Liver (tissue), 9 donors: ENCODE measurements around the gene CFAP221. TPM values are rescaled to one million over a fixed set of nuclear protein-coding genes. Genes with fewer than 3 reads are reported as not detected.

Experiments
- DNase-seq: peaks from one replicate; pipeline ENCODE4 v3.0.0-alpha.2; 2017; ENCODE audit warnings: low spot score
- H3K27ac ChIP-seq, 2 donors: one replicate each; pipeline ENCODE4 v1.7.0; 2013; ENCODE audit warnings: inconsistent platforms in 2 of 2, low read length in 2 of 2, control low read depth in 1 of 2, low read depth in 1 of 2, mild to moderate bottlenecking in 1 of 2
- H3K27me3 ChIP-seq, 4 donors: one replicate each; pipeline versions ENCODE4 v1.6.1 to v1.7.0; 2013; ENCODE audit warnings: low read length in 3 of 4, inconsistent platforms in 1 of 4, mild to moderate bottlenecking in 1 of 4, moderate library complexity in 1 of 4; ENCODE audit not compliant: control insufficient read depth in 4 of 4, insufficient read depth in 4 of 4
- H3K36me3 ChIP-seq, 4 donors: one replicate each; pipeline versions ENCODE4 v1.6.1 to v1.7.0; 2013; ENCODE audit warnings: low read length in 3 of 4, mild to moderate bottlenecking in 3 of 4, low read depth in 1 of 4, moderate library complexity in 1 of 4; ENCODE audit not compliant: control insufficient read depth in 4 of 4, insufficient read depth in 3 of 4
- H3K4me1 ChIP-seq, 4 donors: one replicate each; pipeline versions ENCODE4 v1.6.1 to v1.7.0; 2013; ENCODE audit warnings: low read length in 3 of 4, mild to moderate bottlenecking in 3 of 4, moderate library complexity in 1 of 4; ENCODE audit not compliant: control insufficient read depth in 4 of 4, insufficient read depth in 4 of 4
- H3K4me3 ChIP-seq, 3 donors: one replicate each; pipeline versions ENCODE4 v1.6.1 to v1.7.0; 2013; ENCODE audit warnings: low read length in 3 of 3, control low read depth in 1 of 3, low read depth in 1 of 3, mild to moderate bottlenecking in 1 of 3
- H3K9ac ChIP-seq, 2 donors: one replicate each; pipeline ENCODE4 v1.7.0; 2013; ENCODE audit warnings: low read length in 2 of 2, mild to moderate bottlenecking in 2 of 2, moderate library complexity in 2 of 2, control low read depth in 1 of 2, low read depth in 1 of 2
- H3K9me3 ChIP-seq, 4 donors: one replicate each; pipeline versions ENCODE4 v1.6.1 to v1.7.0; 2013; ENCODE audit warnings: low read length in 3 of 4; ENCODE audit not compliant: control insufficient read depth in 4 of 4
- ATF3 ChIP-seq: IDR thresholded peaks from 2 replicates; pipeline ENCODE4 v1.6.1; 2016; ENCODE audit warnings: antibody characterized with exemption
- EGR1 ChIP-seq, 2 donors: IDR thresholded peaks; 2 replicates each; pipeline ENCODE4 v1.6.1; 2016 to 2018; ENCODE audit warnings: antibody characterized with exemption in 2 of 2, low read depth in 2 of 2
- FOXA1 ChIP-seq: IDR thresholded peaks from 2 replicates; pipeline ENCODE4 v1.6.1; 2016; ENCODE audit warnings: antibody characterized with exemption
- FOXA2 ChIP-seq: IDR thresholded peaks from 2 replicates; pipeline ENCODE4 v1.6.1; 2016; ENCODE audit warnings: antibody characterized with exemption
- GABPA ChIP-seq, 2 donors: IDR thresholded peaks in 1 of 2; conservative IDR thresholded peaks in 1 of 2; 2 replicates each; pipeline ENCODE4 v1.6.1; 2016; ENCODE audit warnings: antibody characterized with exemption in 2 of 2, mild to moderate bottlenecking in 1 of 2, moderate library complexity in 1 of 2
- HNF4A ChIP-seq, 2 donors: conservative IDR thresholded peaks; 2 replicates each; pipeline ENCODE4 v1.6.1; 2016; ENCODE audit warnings: antibody characterized with exemption in 2 of 2, mild to moderate bottlenecking in 2 of 2
- JUND ChIP-seq, 2 donors: IDR thresholded peaks; 2 replicates each; pipeline ENCODE4 v1.6.1; 2016; ENCODE audit warnings: antibody characterized with exemption in 2 of 2
- NR2F2 ChIP-seq: IDR thresholded peaks from 2 replicates; pipeline ENCODE4 v1.6.1; 2016; ENCODE audit warnings: antibody characterized with exemption
- RAD21 ChIP-seq, 2 donors: IDR thresholded peaks; 2 replicates each; pipeline ENCODE4 v1.6.1; 2016; ENCODE audit warnings: antibody characterized with exemption in 2 of 2, mild to moderate bottlenecking in 2 of 2
- SP1 ChIP-seq: IDR thresholded peaks from 2 replicates; pipeline ENCODE4 v1.6.1; 2018; ENCODE audit warnings: antibody characterized with exemption, mild to moderate bottlenecking
- YY1 ChIP-seq: IDR thresholded peaks from 2 replicates; pipeline ENCODE4 v1.6.1; 2016; ENCODE audit warnings: antibody characterized with exemption, mild to moderate bottlenecking
- WGBS: extraction: QIAGEN DNeasy Blood & Tissue Kit; methylation state at CpG from one replicate; pipeline ENCODE4 v1.1.7; 2013; 5-methylcytosine and 5-hydroxymethylcytosine counted together
- polyA plus RNA-seq, 2 donors: library from polyadenylated mRNA; stranded (reverse) in 1 of 2; unstranded in 1 of 2; fragments of 200-250 nt in 1 of 2; fragments of >200 nt in 1 of 2; fragmentation: Nextera tagmentation in 1 of 2; extraction: Ambion mirVana in 1 of 2; gene quantifications; one replicate each; pipeline versions ENCODE4 v1.2.1 to v1.2.3, GENCODE V29; 2013 to 2015
- total RNA-seq, 2 donors: library from RNA; depleted of rRNA; stranded (reverse); fragments of >200 nt; gene quantifications; one replicate each; pipeline ENCODE4 v1.2.3, GENCODE V29; 2014
- TF ChIP-seq, protein P1 (sequence below): fragments of 150-350 bp; IDR thresholded peaks from 2 replicates; pipeline ENCODE4 v1.5.1; 2017; ENCODE audit warnings: improper control_type of control experiment, low read depth, low read length; ENCODE audit not compliant: missing input control
- TF ChIP-seq, protein P2 (sequence below): IDR thresholded peaks from 2 replicates; pipeline ENCODE4 v1.6.1; 2016; ENCODE audit warnings: antibody characterized with exemption
- TF ChIP-seq, protein P3 (sequence below): IDR thresholded peaks from 2 replicates; pipeline ENCODE4 v1.6.1; 2016; ENCODE audit warnings: antibody characterized with exemption
- donor health status: healthy.
- donor health status: healthy.
- donor health status: healthy.
- donor health status: healthy.
- donor health status: healthy.

The CFAP221 gene
- total and polyA plus RNA-seq, 4 donors: 0.23 to 3.1 (median 1.2) TPM

DNA sequence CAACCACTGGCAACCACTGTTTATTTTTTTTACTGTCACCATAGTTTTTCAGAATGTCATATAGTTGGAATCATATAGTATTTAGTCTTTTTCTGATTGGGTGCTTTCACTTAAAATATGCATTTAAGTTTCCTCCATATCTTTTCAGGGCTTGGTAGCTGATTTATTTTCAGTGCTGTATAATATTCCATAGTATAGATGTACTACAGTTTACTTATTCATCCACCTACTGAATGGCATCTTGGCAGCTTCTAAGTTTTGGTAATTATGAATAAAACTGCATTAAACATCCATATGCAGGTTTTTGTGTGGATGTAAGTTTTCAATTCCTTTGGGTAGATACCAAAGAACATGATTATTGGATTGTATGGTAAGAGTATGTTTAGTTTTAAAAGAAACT lies 23.0 kb downstream of the CFAP221 start (continued):
- TF ChIP-seq HNF4A (conservative IDR thresholded peaks at IDR 0.05): no peak
- no peak for TF ChIP-seq JUND (IDR thresholded peaks at IDR 0.05)
- TF ChIP-seq FOXA2: no peak
- TF ChIP-seq, protein P1, sequence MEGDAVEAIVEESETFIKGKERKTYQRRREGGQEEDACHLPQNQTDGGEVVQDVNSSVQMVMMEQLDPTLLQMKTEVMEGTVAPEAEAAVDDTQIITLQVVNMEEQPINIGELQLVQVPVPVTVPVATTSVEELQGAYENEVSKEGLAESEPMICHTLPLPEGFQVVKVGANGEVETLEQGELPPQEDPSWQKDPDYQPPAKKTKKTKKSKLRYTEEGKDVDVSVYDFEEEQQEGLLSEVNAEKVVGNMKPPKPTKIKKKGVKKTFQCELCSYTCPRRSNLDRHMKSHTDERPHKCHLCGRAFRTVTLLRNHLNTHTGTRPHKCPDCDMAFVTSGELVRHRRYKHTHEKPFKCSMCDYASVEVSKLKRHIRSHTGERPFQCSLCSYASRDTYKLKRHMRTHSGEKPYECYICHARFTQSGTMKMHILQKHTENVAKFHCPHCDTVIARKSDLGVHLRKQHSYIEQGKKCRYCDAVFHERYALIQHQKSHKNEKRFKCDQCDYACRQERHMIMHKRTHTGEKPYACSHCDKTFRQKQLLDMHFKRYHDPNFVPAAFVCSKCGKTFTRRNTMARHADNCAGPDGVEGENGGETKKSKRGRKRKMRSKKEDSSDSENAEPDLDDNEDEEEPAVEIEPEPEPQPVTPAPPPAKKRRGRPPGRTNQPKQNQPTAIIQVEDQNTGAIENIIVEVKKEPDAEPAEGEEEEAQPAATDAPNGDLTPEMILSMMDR: no peak
- no peak for TF ChIP-seq NR2F2
- no peak for TF ChIP-seq EGR1 (IDR thresholded peaks at IDR 0.05; ENCODE audit: low read depth in 2 of 2)

- no peaks in the 10 kb centered on the region for H3K27me3 ChIP-seq
- TF ChIP-seq, protein P1: no peak
- TF ChIP-seq, protein P2, sequence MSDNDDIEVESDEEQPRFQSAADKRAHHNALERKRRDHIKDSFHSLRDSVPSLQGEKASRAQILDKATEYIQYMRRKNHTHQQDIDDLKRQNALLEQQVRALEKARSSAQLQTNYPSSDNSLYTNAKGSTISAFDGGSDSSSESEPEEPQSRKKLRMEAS: no peak
- TF ChIP-seq NR2F2: no peak
- TF ChIP-seq, protein P3, sequence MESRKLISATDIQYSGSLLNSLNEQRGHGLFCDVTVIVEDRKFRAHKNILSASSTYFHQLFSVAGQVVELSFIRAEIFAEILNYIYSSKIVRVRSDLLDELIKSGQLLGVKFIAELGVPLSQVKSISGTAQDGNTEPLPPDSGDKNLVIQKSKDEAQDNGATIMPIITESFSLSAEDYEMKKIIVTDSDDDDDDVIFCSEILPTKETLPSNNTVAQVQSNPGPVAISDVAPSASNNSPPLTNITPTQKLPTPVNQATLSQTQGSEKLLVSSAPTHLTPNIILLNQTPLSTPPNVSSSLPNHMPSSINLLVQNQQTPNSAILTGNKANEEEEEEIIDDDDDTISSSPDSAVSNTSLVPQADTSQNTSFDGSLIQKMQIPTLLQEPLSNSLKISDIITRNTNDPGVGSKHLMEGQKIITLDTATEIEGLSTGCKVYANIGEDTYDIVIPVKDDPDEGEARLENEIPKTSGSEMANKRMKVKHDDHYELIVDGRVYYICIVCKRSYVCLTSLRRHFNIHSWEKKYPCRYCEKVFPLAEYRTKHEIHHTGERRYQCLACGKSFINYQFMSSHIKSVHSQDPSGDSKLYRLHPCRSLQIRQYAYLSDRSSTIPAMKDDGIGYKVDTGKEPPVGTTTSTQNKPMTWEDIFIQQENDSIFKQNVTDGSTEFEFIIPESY: no peak
- no peak for TF ChIP-seq JUND (IDR thresholded peaks at IDR 0.05)
- TF ChIP-seq FOXA1: no peak
- TF ChIP-seq EGR1 (IDR thresholded peaks at IDR 0.05; ENCODE audit: low read depth in 2 of 2): no peak
- TF ChIP-seq YY1: no peak
- no peak for TF ChIP-seq GABPA (IDR thresholded peaks at IDR 0.05 in 1 of 2, conservative IDR thresholded peaks at IDR 0.05 in 1 of 2)
- no peak for TF ChIP-seq RAD21 (IDR thresholded peaks at IDR 0.05)
- no peak for TF ChIP-seq FOXA2
- TF ChIP-seq SP1: no peak
- TF ChIP-seq ATF3: no peak
- peaks cover 0 to 5% (median under 1%) of the 10 kb centered on the region in 4 donors for H3K9me3 ChIP-seq
- H3K27ac ChIP-seq: no peak overlapping the region
- H3K9ac ChIP-seq: no peak overlapping the region
- no peak for DNase-seq
- no peaks in the 10 kb centered on the region for H3K36me3 ChIP-seq
- WGBS: 77% methylated on average over 3 of the region's 3 CpGs
- peaks cover 0 to under 1% (median 0%) of the 10 kb centered on the region in 4 donors for H3K4me1 ChIP-seq
- no peak overlapping the region for H3K4me3 ChIP-seq
Measured at GRCh38 chr2:119574108-119574815, 30.0 kb downstream of the CFAP221 start.
